Mesodermal cell (in vitro differentiated cells): Measurements from ENCODE around the gene TDO2. TPM values are rescaled to one million over a fixed set of nuclear protein-coding genes. Genes with fewer than 3 reads are reported as not detected.

Experiments
- H3K27ac ChIP-seq: 2 replicates; pipeline ENCODE4 v1.7.0; 2013; ENCODE audit warnings: mild to moderate bottlenecking, low read depth, low read length, moderate library complexity; ENCODE audit not compliant: severe bottlenecking
- H3K36me3 ChIP-seq: 2 replicates; pipeline ENCODE4 v1.7.1; 2013; ENCODE audit warnings: mild to moderate bottlenecking, low read length, moderate library complexity; ENCODE audit not compliant: control insufficient read depth, insufficient read depth
- H3K4me1 ChIP-seq: one replicate; pipeline ENCODE4 v1.7.1; 2013; ENCODE audit warnings: mild to moderate bottlenecking, low read length; ENCODE audit not compliant: insufficient read depth, control insufficient read depth, poor library complexity, severe bottlenecking
- H3K4me3 ChIP-seq: 2 replicates; pipeline ENCODE4 v1.7.0; 2013; ENCODE audit warnings: low read length, control low read depth, mild to moderate bottlenecking; ENCODE audit not compliant: insufficient read depth, poor library complexity, severe bottlenecking; ENCODE audit errors: extremely low read depth
- H3K9me3 ChIP-seq: 2 replicates; pipeline ENCODE4 v1.7.1; 2013; ENCODE audit warnings: mild to moderate bottlenecking, low read length, moderate library complexity; ENCODE audit not compliant: control insufficient read depth
- WGBS, 2 experiments: methylation state at CpG; one replicate each; pipeline ENCODE4 v1.1.5; 2013; ENCODE audit warnings: missing lambda C conversion rate in 2 of 2; ENCODE audit not compliant: insufficient coverage in 2 of 2; 5-methylcytosine and 5-hydroxymethylcytosine counted together
- polyA plus RNA-seq, 2 experiments: library from polyadenylated mRNA; stranded (reverse); fragments of 50-300 nt; gene quantifications; one replicate each; pipeline ENCODE4 v1.2.3, GENCODE V29; 2013

Gene TDO2
- 4.5 TPM for polyA plus RNA-seq (2013, experiment 1 of 2)
- 4.2 TPM for polyA plus RNA-seq (2013, experiment 2 of 2)

- Histone ChIP-seq H3K4me1 (no peaks in the 10 kb centered on the region), H3K4me3 (no peak within 1 kb of the TSS), H3K27ac (no peak within 1 kb of the TSS), H3K9me3 (no peaks in the 10 kb centered on the region), H3K36me3 (no peaks in the 10 kb centered on the region)
- WGBS, 2 experiments = 92% methylated on average over 1 of the region's 1 CpG; no CpG with 5 or more reads in 1 of the 2 experiments
Measured at GRCh38 chr4:155903453-155903852, at the start of gene TDO2. Gene TDO2, plus strand, starts transcription at chr4:155903696. Its CDS starts 63 bp downstream, at chr4:155903759.

- no peak overlapping the region for H3K27ac ChIP-seq
- H3K4me3 ChIP-seq = no peak overlapping the region
Measured at GRCh38 chr4:155854582-155855226, 48.8 kb upstream of the TDO2 start.

GRCh38 chr4:155855897-155856296 is 47.6 kb upstream of the TDO2 start:
- Histone ChIP-seq H3K36me3 (no peaks in the 10 kb centered on the region), H3K4me1 (no peaks in the 10 kb centered on the region), H3K9me3 (no peaks in the 10 kb centered on the region), H3K4me3 (no peak overlapping the region), H3K27ac (no peak overlapping the region)
- WGBS, 2 experiments = 100% methylated on average over 1 of the region's 2 CpGs; no CpG with 5 or more reads in 1 of the 2 experiments

More at GRCh38 chr4:155854582-155855226, 48.8 kb upstream of the TDO2 start:
- Histone ChIP-seq H3K9me3 (no peaks in the 10 kb centered on the region), H3K4me1 (no peaks in the 10 kb centered on the region), H3K36me3 (no peaks in the 10 kb centered on the region)
- WGBS, 2 experiments = 64 to 80% methylated on average over 1 to 3 of the region's 6 CpGs

GRCh38 chr4:155866177-155866576 is 37.3 kb upstream of the TDO2 start, which contains the start of gene ASIC5:
Gene ASIC5, minus strand, starts transcription at chr4:155866277. Its CDS starts 51 bp downstream, at chr4:155866226.
- peaks cover 11% of the 10 kb centered on the region for H3K9me3 ChIP-seq
- H3K4me1 ChIP-seq = no peaks in the 10 kb centered on the region
- no CpG with 5 or more reads among the region's 1 CpG for whole genome bisulfite sequencing, 2 experiments
- no peak within 1 kb of the TSS for H3K4me3 ChIP-seq
- H3K36me3 ChIP-seq = no peaks in the 10 kb centered on the region
- H3K27ac ChIP-seq = no peak within 1 kb of the TSS

GRCh38 chr4:155875878-155876277 is 27.6 kb upstream of the TDO2 start:
- Histone ChIP-seq H3K36me3 (no peaks in the 10 kb centered on the region), H3K4me3 (no peak overlapping the region), H3K4me1 (no peaks in the 10 kb centered on the region), H3K9me3 (peaks cover 3% of the 10 kb centered on the region), H3K27ac (no peak overlapping the region)
- WGBS, 2 experiments = 20% methylated on average over 1 of the region's 1 CpG; no CpG with 5 or more reads in 1 of the 2 experiments

- WGBS, 2 experiments = 95% methylated on average over 3 of the region's 4 CpGs; no CpG with 5 or more reads in 1 of the 2 experiments
- Histone ChIP-seq H3K4me1 (no peaks in the 10 kb centered on the region), H3K4me3 (no peak overlapping the region), H3K36me3 (no peaks in the 10 kb centered on the region), H3K27ac (no peak overlapping the region), H3K9me3 (peaks cover 3% of the 10 kb centered on the region)
Measured at GRCh38 chr4:155877971-155878370, 25.5 kb upstream of the TDO2 start.

- H3K4me1 ChIP-seq = no peaks in the 10 kb centered on the region
- H3K4me3 ChIP-seq = no peak overlapping the region
- WGBS, 2 experiments = 40 to 45% methylated on average over 2 of the region's 2 CpGs
- no peak overlapping the region for H3K27ac ChIP-seq
- H3K9me3 ChIP-seq = peaks cover 5% of the 10 kb centered on the region
- H3K36me3 ChIP-seq = no peaks in the 10 kb centered on the region
Measured at GRCh38 chr4:155878611-155879010, 24.9 kb upstream of the TDO2 start.

GRCh38 chr4:155879767-155880166 is 23.7 kb upstream of the TDO2 start:
- H3K27ac ChIP-seq = no peak overlapping the region
- H3K4me3 ChIP-seq = no peak overlapping the region
- H3K36me3 ChIP-seq = no peaks in the 10 kb centered on the region
- H3K9me3 ChIP-seq = peaks cover 7% of the 10 kb centered on the region
- no peaks in the 10 kb centered on the region for H3K4me1 ChIP-seq

GRCh38 chr4:155881555-155881954 is 21.9 kb upstream of the TDO2 start:
- H3K4me3 ChIP-seq = no peak overlapping the region
- no peak overlapping the region for H3K27ac ChIP-seq
- no peaks in the 10 kb centered on the region for H3K4me1 ChIP-seq
- no peaks in the 10 kb centered on the region for H3K36me3 ChIP-seq
- peaks cover 7% of the 10 kb centered on the region for H3K9me3 ChIP-seq
- 80% methylated on average over 1 of the region's 1 CpG; no CpG with 5 or more reads in 1 of the 2 experiments for WGBS, 2 experiments

- H3K36me3 ChIP-seq = no peaks in the 10 kb centered on the region
- 92 to 96% methylated on average over 3 of the region's 3 CpGs for WGBS, 2 experiments
- peaks cover 7% of the 10 kb centered on the region for H3K9me3 ChIP-seq
Measured at GRCh38 chr4:155883895-155884294, 19.6 kb upstream of the TDO2 start.

GRCh38 chr4:155885666-155886065 is 17.8 kb upstream of the TDO2 start:
- no peaks in the 10 kb centered on the region for H3K36me3 ChIP-seq
- no peak overlapping the region for H3K4me3 ChIP-seq
- no peaks in the 10 kb centered on the region for H3K4me1 ChIP-seq
- H3K9me3 ChIP-seq = peaks cover 13% of the 10 kb centered on the region
- 77 to 83% methylated on average over 3 to 4 of the region's 6 CpGs for WGBS, 2 experiments
- no peak overlapping the region for H3K27ac ChIP-seq

More at GRCh38 chr4:155883895-155884294, 19.6 kb upstream of the TDO2 start:
- H3K27ac ChIP-seq = no peak overlapping the region
- no peaks in the 10 kb centered on the region for H3K4me1 ChIP-seq
- H3K4me3 ChIP-seq = no peak overlapping the region
